Neural progenitor cell (in vitro differentiated cells): ENCODE data around the gene TMEM205. TPM values are rescaled to one million over a fixed set of nuclear protein-coding genes. Genes with fewer than 3 reads are reported as not detected.
A peak's percentile ranks its signal among the peaks of the same experiment; 100 is the strongest.

ENCODE experiments used
- DNase-seq: peaks from one replicate; pipeline ENCODE4 v3.0.0-alpha.2; 2016; ENCODE audit warnings: low spot score
- H2AFZ ChIP-seq: fragments of 200-600 bp; sonication (generic); replicated peaks from 2 replicates; pipeline ENCODE4 v1.6.1; 2016; ENCODE audit warnings: antibody characterized with exemption
- H3F3A ChIP-seq: fragments of 200-600 bp; sonication (generic); 2 replicates; pipeline ENCODE4 v1.6.1; 2016; ENCODE audit warnings: antibody characterized with exemption, low read depth
- H3K27ac ChIP-seq: fragments of 200-600 bp; sonication (generic); 2 replicates; pipeline ENCODE4 v1.5.1; 2016; ENCODE audit warnings: mild to moderate bottlenecking
- H3K27me3 ChIP-seq: fragments of 200-600 bp; sonication (generic); 2 replicates; pipeline ENCODE4 v1.6.1; 2016; ENCODE audit warnings: mild to moderate bottlenecking, moderate library complexity
- H3K36me3 ChIP-seq: fragments of 200-600 bp; sonication (generic); 2 replicates; pipeline ENCODE4 v1.5.1; 2016
- H3K4me1 ChIP-seq: fragments of 200-600 bp; sonication (generic); 2 replicates; pipeline ENCODE4 v1.6.1; 2016; ENCODE audit warnings: mixed run types
- H3K4me2 ChIP-seq: fragments of 200-600 bp; sonication (generic); 2 replicates; pipeline ENCODE4 v1.6.1; 2016
- H3K4me3 ChIP-seq: fragments of 200-600 bp; sonication (generic); 2 replicates; pipeline ENCODE4 v1.5.1; 2016
- H3K79me2 ChIP-seq: fragments of 200-600 bp; sonication (generic); 2 replicates; pipeline ENCODE4 v1.6.1; 2016; ENCODE audit warnings: low read depth
- H3K9ac ChIP-seq: fragments of 200-600 bp; sonication (generic); 2 replicates; pipeline ENCODE4 v1.6.1; 2016
- H3K9me3 ChIP-seq: fragments of 200-600 bp; sonication (generic); 2 replicates; pipeline ENCODE4 v1.5.1; 2016; ENCODE audit warnings: low read depth
- H4K20me1 ChIP-seq: fragments of 200-600 bp; sonication (generic); 2 replicates; pipeline ENCODE4 v1.6.1; 2016; ENCODE audit warnings: low read depth
- H3K27ac Mint-ChIP-seq: 3 replicates; pipeline ENCODE4 v1.8.0; 2021; ENCODE audit warnings: mixed read lengths
- H3K27me3 Mint-ChIP-seq: 2 replicates; pipeline ENCODE4 v1.8.0; 2022; ENCODE audit warnings: low read depth, mild to moderate bottlenecking, inconsistent platforms, moderate library complexity, mixed read lengths; ENCODE audit not compliant: insufficient read depth
- H3K36me3 Mint-ChIP-seq: 3 replicates; pipeline ENCODE4 v1.8.0; 2021; ENCODE audit warnings: mixed read lengths
- H3K4me1 Mint-ChIP-seq: 3 replicates; pipeline ENCODE4 v1.8.0; 2021; ENCODE audit warnings: mixed read lengths
- H3K4me3 Mint-ChIP-seq: 3 replicates; pipeline ENCODE4 v1.8.0; 2021; ENCODE audit warnings: mild to moderate bottlenecking, moderate library complexity, mixed read lengths
- H3K9me3 Mint-ChIP-seq: 3 replicates; pipeline ENCODE4 v1.8.0; 2020; ENCODE audit warnings: mixed read lengths
- CTCF ChIP-seq: fragments of 200-600 bp; sonication (generic); IDR thresholded peaks from 2 replicates; pipeline ENCODE4 v1.5.1; 2017; ENCODE audit warnings: antibody characterized with exemption, mild to moderate bottlenecking
- EZH2 ChIP-seq: fragments of 200-600 bp; sonication (generic); IDR thresholded peaks from 2 replicates; pipeline ENCODE4 v1.6.1; 2017; ENCODE audit warnings: antibody characterized with exemption, mild to moderate bottlenecking, moderate library complexity
- EZH2phosphoT487 ChIP-seq: fragments of 200-600 bp; sonication (generic); IDR thresholded peaks from 2 replicates; pipeline ENCODE4 v1.6.1; 2017; ENCODE audit warnings: antibody characterized with exemption
- total RNA-seq: library from RNA; depleted of rRNA; stranded (reverse); fragments of >200 nt; gene quantifications from 2 replicates; pipeline ENCODE4 v1.2.3, GENCODE V29; 2015; ENCODE audit warnings: low replicate concordance

The TMEM205 gene
- total RNA-seq, 1 donor from 2014 or later: 57.0 TPM

- peaks cover 9% of the 10 kb centered on the region for H4K20me1 ChIP-seq
- Mint-ChIP-seq H3K27ac (no peak overlapping the region), H3K36me3 (no peaks in the 10 kb centered on the region), H3K9me3 (no peaks in the 10 kb centered on the region), H3K4me1 (peaks cover 9% of the 10 kb centered on the region), H3K27me3 (peaks cover 22% of the 10 kb centered on the region), H3K4me3 (no peak overlapping the region)
- no peak overlapping the region for H3K9ac ChIP-seq
- no peak overlapping the region for H3K4me3 ChIP-seq
- no peaks in the 10 kb centered on the region for H3K9me3 ChIP-seq
- H2AFZ ChIP-seq: no peak overlapping the region
- H3K36me3 ChIP-seq: no peaks in the 10 kb centered on the region
- peaks cover 17% of the 10 kb centered on the region for H3K27me3 ChIP-seq
- no peak overlapping the region for H3K27ac ChIP-seq
- no peak overlapping the region for H3K4me2 ChIP-seq
- TF ChIP-seq CTCF (no peak), EZH2 (no peak), EZH2phosphoT487 (no peak)
- peaks cover 25% of the 10 kb centered on the region for H3F3A ChIP-seq
- no peaks in the 10 kb centered on the region for H3K4me1 ChIP-seq
- H3K79me2 ChIP-seq: no peaks in the 10 kb centered on the region
- no peak for DNase-seq
These were observed 41.3 kb upstream of the TMEM205 start for GRCh38 chr19:11387162-11388034.

- no peaks in the 10 kb centered on the region for H3K9me3 Mint-ChIP-seq
- H3K4me2 ChIP-seq: peak overlapping the region; percentile 75
- H3K27me3 Mint-ChIP-seq: peaks cover 33% of the 10 kb centered on the region
- H3K79me2 ChIP-seq: no peaks in the 10 kb centered on the region
- no peaks in the 10 kb centered on the region for H3K36me3 ChIP-seq
- H4K20me1 ChIP-seq: peaks cover 15% of the 10 kb centered on the region
- no peak overlapping the region for H3K9ac ChIP-seq
- no peak overlapping the region for H2AFZ ChIP-seq
- H3K27me3 ChIP-seq: peaks cover 23% of the 10 kb centered on the region
- H3K4me1 Mint-ChIP-seq: peaks cover 22% of the 10 kb centered on the region
- H3K27ac ChIP-seq: no peak overlapping the region
- peaks cover 49% of the 10 kb centered on the region for H3F3A ChIP-seq
- no peak overlapping the region for H3K4me3 ChIP-seq
- no peaks in the 10 kb centered on the region for H3K9me3 ChIP-seq
- TF ChIP-seq CTCF: no peak
- TF ChIP-seq EZH2: no peak
- no peak for TF ChIP-seq EZH2phosphoT487
- H3K4me1 ChIP-seq: no peaks in the 10 kb centered on the region
- no peaks in the 10 kb centered on the region for H3K36me3 Mint-ChIP-seq
- DNase-seq: no peak
- H3K4me3 Mint-ChIP-seq: peak overlapping the region; percentile 77
- H3K27ac Mint-ChIP-seq: no peak overlapping the region
These were observed 38.7 kb upstream of the TMEM205 start for GRCh38 chr19:11384778-11385129.

GRCh38 chr19:11383706-11384048 lies 37.6 kb upstream of the TMEM205 start:
- peak overlapping the region; percentile 77 for H3K4me3 Mint-ChIP-seq
- DNase-seq: peak; percentile 41
- H3K4me1 ChIP-seq: no peaks in the 10 kb centered on the region
- no peak overlapping the region for H3K9ac ChIP-seq
- peaks cover 33% of the 10 kb centered on the region for H3K27me3 Mint-ChIP-seq
- no peaks in the 10 kb centered on the region for H3K36me3 ChIP-seq
- no peak for TF ChIP-seq EZH2
- TF ChIP-seq EZH2phosphoT487: no peak
- TF ChIP-seq CTCF: no peak
- peaks cover 15% of the 10 kb centered on the region for H4K20me1 ChIP-seq
- H3K27me3 ChIP-seq: peaks cover 23% of the 10 kb centered on the region
- H3K27ac Mint-ChIP-seq: no peak overlapping the region
- H3K27ac ChIP-seq: no peak overlapping the region
- H3K4me3 ChIP-seq: peak overlapping the region; percentile 51
- H3F3A ChIP-seq: peaks cover 54% of the 10 kb centered on the region
- H3K36me3 Mint-ChIP-seq: no peaks in the 10 kb centered on the region
- no peak overlapping the region for H2AFZ ChIP-seq
- H3K9me3 Mint-ChIP-seq: no peaks in the 10 kb centered on the region
- no peaks in the 10 kb centered on the region for H3K79me2 ChIP-seq
- H3K9me3 ChIP-seq: no peaks in the 10 kb centered on the region
- peaks cover 23% of the 10 kb centered on the region for H3K4me1 Mint-ChIP-seq
- H3K4me2 ChIP-seq: peak overlapping the region; percentile 75
